Measurements from ENCODE around the gene WDR5B. TPM values are rescaled to one million over a fixed set of nuclear protein-coding genes. Genes with fewer than 3 reads are reported as not detected.

Gene WDR5B
- total RNA-seq, 3 donors from 2014 or later (not counting 1 experiment from before 2014, with no cell fraction given) = 5.1 to 9.4 (median 6.3) TPM

GRCh38 chr3:122383771-122384697, 31.8 kb downstream of the WDR5B start, which contains the start of gene FAM162A:
Gene FAM162A (plus strand): TSS chr3:122384182. CDS start chr3:122384266, 84 bp downstream.
- Histone ChIP-seq H3K4me1 (ENCODE audit: control insufficient read depth, insufficient read depth, low read length) (peaks cover 15% of the 10 kb centered on the region), H3K27me3 (ENCODE audit: control insufficient read depth, insufficient read depth, low read length) (no peaks in the 10 kb centered on the region), H3K4me3 (ENCODE audit: low read length) (peak within 1 kb of the TSS; percentile 87), H3K9me3 (ENCODE audit: control insufficient read depth, insufficient read depth, low read length) (no peaks in the 10 kb centered on the region), H3K36me3 (ENCODE audit: control insufficient read depth, insufficient read depth, low read length) (peaks cover 3% of the 10 kb centered on the region), H3K27ac (ENCODE audit: low read length) (peak within 1 kb of the TSS; percentile 74)
- Mint-ChIP-seq H3K4me1 (peaks cover 23% of the 10 kb centered on the region in 2 donors), H3K36me3 (no peaks in the 10 kb centered on the region), H3K27me3 (ENCODE audit: low read depth in 2 of 2) (no peaks in the 10 kb centered on the region), H3K4me3 (peak within 1 kb of the TSS; percentile 91), H3K27ac (peak within 1 kb of the TSS; percentile 86 to 89), H3K9me3 (no peaks in the 10 kb centered on the region)
- WGBS (ENCODE audit: insufficient coverage) = under 1% methylated on average over 52 of the region's 52 CpGs
- peak; percentile 88 to 97 for DNase-seq
- TF ChIP-seq, protein P1, sequence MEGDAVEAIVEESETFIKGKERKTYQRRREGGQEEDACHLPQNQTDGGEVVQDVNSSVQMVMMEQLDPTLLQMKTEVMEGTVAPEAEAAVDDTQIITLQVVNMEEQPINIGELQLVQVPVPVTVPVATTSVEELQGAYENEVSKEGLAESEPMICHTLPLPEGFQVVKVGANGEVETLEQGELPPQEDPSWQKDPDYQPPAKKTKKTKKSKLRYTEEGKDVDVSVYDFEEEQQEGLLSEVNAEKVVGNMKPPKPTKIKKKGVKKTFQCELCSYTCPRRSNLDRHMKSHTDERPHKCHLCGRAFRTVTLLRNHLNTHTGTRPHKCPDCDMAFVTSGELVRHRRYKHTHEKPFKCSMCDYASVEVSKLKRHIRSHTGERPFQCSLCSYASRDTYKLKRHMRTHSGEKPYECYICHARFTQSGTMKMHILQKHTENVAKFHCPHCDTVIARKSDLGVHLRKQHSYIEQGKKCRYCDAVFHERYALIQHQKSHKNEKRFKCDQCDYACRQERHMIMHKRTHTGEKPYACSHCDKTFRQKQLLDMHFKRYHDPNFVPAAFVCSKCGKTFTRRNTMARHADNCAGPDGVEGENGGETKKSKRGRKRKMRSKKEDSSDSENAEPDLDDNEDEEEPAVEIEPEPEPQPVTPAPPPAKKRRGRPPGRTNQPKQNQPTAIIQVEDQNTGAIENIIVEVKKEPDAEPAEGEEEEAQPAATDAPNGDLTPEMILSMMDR (IDR thresholded peaks at IDR 0.05) = peak; percentile 63
- intact Hi-C loops (cut with micrococcal nuclease) = loop anchor here (1.0 to 10.0 kb wide), 5 partner anchors 32 to 837 kb away; partner anchors contain the start of genes GOLGB1, KPNA1, PARP14 and POLQ
- peak; percentile 93 to 99 (median 95) for ATAC-seq

DNA sequence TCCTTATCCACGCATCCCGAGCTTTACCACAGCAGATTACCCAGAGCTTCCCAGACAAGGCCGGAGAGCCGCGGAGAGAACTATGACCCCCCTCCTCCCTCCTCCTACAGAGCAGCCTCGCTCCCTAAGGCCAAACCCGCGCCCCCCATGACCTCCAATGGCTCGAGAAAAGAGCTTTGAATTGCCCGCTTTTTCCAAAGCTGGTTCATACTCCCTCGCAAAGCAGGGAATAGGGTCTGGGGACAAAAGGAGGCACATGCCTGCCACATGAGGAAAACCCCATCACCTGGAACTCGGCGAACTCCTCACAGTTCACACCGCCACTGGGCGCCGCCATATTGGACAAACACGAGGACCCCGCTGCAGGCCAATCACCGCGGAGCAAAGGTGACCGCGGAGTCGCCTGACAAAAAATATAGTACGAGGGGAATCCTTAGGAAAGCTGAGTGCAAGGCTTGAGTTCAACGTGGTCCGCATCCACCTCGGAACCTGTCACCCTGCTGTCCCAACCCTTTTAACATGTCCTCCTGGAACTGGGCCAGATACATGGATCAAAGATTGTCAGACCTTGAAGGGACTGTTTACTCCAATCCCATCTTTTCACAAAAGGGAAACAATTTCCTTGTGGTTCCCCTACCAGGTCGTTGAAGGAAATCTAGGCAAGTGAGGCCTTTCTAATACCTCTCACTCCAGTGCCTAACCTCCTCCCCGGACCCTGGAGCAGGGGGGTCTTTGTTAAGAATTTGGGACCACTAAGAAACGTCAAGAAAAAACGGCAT, 32.8 kb downstream of the WDR5B start, which contains the start of gene MIX23:
MIX23 (minus strand) TSS at position 344 of the 779 bp plus-strand sequence; CDS start at position 337, 7 bp downstream.
- 0% methylated on average over 29 of the region's 31 CpGs for whole genome bisulfite sequencing (ENCODE audit: insufficient coverage)
- H3K36me3 ChIP-seq (ENCODE audit: control insufficient read depth, insufficient read depth, low read length) = peaks cover 3% of the 10 kb centered on the region
- TF ChIP-seq, protein P1 (IDR thresholded peaks at IDR 0.05) = no peak
- Mint-ChIP-seq H3K27me3 (ENCODE audit: low read depth in 2 of 2) (no peaks in the 10 kb centered on the region), H3K36me3 (no peaks in the 10 kb centered on the region), H3K9me3 (no peaks in the 10 kb centered on the region), H3K4me3 (peak within 1 kb of the TSS; percentile 91), H3K4me1 (peaks cover 23% of the 10 kb centered on the region in 2 donors), H3K27ac (peak within 1 kb of the TSS; percentile 86 to 89)
- peak within 1 kb of the TSS; percentile 87 for H3K4me3 ChIP-seq (ENCODE audit: low read length)
- peaks cover 15% of the 10 kb centered on the region for H3K4me1 ChIP-seq (ENCODE audit: control insufficient read depth, insufficient read depth, low read length)
- H3K27me3 ChIP-seq (ENCODE audit: control insufficient read depth, insufficient read depth, low read length) = no peaks in the 10 kb centered on the region
- H3K9me3 ChIP-seq (ENCODE audit: control insufficient read depth, insufficient read depth, low read length) = no peaks in the 10 kb centered on the region
- H3K27ac ChIP-seq (ENCODE audit: low read length) = peak within 1 kb of the TSS; percentile 74
- ATAC-seq (peak; percentile 66 to 75 (median 69)), DNase-seq (peak; percentile 80 to 89)
- intact Hi-C loops (cut with micrococcal nuclease) = loop anchor here (5.0 to 10.0 kb wide), 3 partner anchors 132 to 836 kb away; partner anchors contain the start of genes GOLGB1, KPNA1 and POLQ

DNA sequence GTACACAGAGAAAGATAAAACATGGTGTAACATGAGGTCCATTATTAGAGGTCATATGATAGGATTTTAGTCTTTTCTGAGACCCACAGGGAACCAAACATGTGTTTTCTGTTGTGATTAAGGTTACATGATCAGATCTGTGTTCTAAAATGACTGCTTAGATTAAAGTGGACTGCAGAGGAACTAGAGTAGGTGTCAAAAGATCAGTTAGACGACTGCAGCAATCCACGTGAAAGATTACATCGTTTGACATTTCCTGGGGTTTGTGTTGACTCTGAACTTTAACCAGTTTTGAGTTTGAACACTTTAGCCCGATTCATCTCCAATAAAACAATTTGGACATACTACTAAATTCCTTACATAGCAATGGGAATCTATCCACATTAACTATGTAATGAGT, 37.9 kb downstream of the WDR5B start:
- H3K27ac Mint-ChIP-seq = no peak overlapping the region
- no peaks in the 10 kb centered on the region for H3K36me3 Mint-ChIP-seq
- H3K9me3 ChIP-seq (ENCODE audit: control insufficient read depth, insufficient read depth, low read length) = no peaks in the 10 kb centered on the region
- H3K27me3 ChIP-seq (ENCODE audit: control insufficient read depth, insufficient read depth, low read length) = no peaks in the 10 kb centered on the region
- TF ChIP-seq, protein P1 (IDR thresholded peaks at IDR 0.05) = no peak
- intact Hi-C loops (cut with micrococcal nuclease) = no loop called here
- no peaks in the 10 kb centered on the region for H3K36me3 ChIP-seq (ENCODE audit: control insufficient read depth, insufficient read depth, low read length)
- no peak overlapping the region for H3K4me3 Mint-ChIP-seq
- DNase-seq (no peak), ATAC-seq (no peak)
- no peaks in the 10 kb centered on the region for H3K27me3 Mint-ChIP-seq (ENCODE audit: low read depth in 2 of 2)
- H3K4me1 ChIP-seq (ENCODE audit: control insufficient read depth, insufficient read depth, low read length) = peaks cover 7% of the 10 kb centered on the region
- no peaks in the 10 kb centered on the region for H3K9me3 Mint-ChIP-seq
- no peak overlapping the region for H3K4me3 ChIP-seq (ENCODE audit: low read length)
- H3K4me1 Mint-ChIP-seq = peaks cover 7% of the 10 kb centered on the region in 2 donors
- H3K27ac ChIP-seq (ENCODE audit: low read length) = no peak overlapping the region
- 75% methylated on average over 4 of the region's 4 CpGs for WGBS (ENCODE audit: insufficient coverage)
